Stimulated activated naive CD8-positive, alpha-beta T cell treated with anti-CD3 and anti-CD28 coated beads, Interleukin-15, amount 100 ng/mL, for 72 hours (primary cell): ENCODE results near the gene SMPDL3A.
"Not testable (repeated sequence)": the region's sequence is repeated elsewhere in the genome, so short reads cannot be mapped to it uniquely, and the experiment has no call there.

Source experiments
- ATAC-seq: fragments of 150-1000 bp; cut with Tn5 transposase; 2 replicates; pipeline ENCODE4 v1.10.0; 2021; ENCODE audit warnings: mild to moderate bottlenecking, moderate library complexity
- DNase-seq, 2 donors: peaks; one replicate each; pipeline ENCODE4 v3.0.0; 2021 to 2022
- H3K27ac Mint-ChIP-seq, 2 donors: one replicate each; pipeline ENCODE4 v1.8.0; 2022; ENCODE audit warnings: mild to moderate bottlenecking in 2 of 2, mixed read lengths in 2 of 2, moderate library complexity in 2 of 2
- H3K27me3 Mint-ChIP-seq: one replicate; pipeline ENCODE4 v1.8.0; 2022; ENCODE audit warnings: mixed read lengths
- H3K4me1 Mint-ChIP-seq: one replicate; pipeline ENCODE4 v1.8.0; 2022; ENCODE audit warnings: mild to moderate bottlenecking, mixed read lengths
- H3K4me3 Mint-ChIP-seq, 2 donors: one replicate each; pipeline ENCODE4 v1.8.0; 2022; ENCODE audit warnings: mild to moderate bottlenecking in 2 of 2, mixed read lengths in 2 of 2, moderate library complexity in 1 of 2
- H3K9me3 Mint-ChIP-seq, 2 donors: one replicate each; pipeline ENCODE4 v1.8.0; 2022; ENCODE audit warnings: mixed read lengths in 2 of 2

SMPDL3A gene, protein sequence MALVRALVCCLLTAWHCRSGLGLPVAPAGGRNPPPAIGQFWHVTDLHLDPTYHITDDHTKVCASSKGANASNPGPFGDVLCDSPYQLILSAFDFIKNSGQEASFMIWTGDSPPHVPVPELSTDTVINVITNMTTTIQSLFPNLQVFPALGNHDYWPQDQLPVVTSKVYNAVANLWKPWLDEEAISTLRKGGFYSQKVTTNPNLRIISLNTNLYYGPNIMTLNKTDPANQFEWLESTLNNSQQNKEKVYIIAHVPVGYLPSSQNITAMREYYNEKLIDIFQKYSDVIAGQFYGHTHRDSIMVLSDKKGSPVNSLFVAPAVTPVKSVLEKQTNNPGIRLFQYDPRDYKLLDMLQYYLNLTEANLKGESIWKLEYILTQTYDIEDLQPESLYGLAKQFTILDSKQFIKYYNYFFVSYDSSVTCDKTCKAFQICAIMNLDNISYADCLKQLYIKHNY

DNA sequence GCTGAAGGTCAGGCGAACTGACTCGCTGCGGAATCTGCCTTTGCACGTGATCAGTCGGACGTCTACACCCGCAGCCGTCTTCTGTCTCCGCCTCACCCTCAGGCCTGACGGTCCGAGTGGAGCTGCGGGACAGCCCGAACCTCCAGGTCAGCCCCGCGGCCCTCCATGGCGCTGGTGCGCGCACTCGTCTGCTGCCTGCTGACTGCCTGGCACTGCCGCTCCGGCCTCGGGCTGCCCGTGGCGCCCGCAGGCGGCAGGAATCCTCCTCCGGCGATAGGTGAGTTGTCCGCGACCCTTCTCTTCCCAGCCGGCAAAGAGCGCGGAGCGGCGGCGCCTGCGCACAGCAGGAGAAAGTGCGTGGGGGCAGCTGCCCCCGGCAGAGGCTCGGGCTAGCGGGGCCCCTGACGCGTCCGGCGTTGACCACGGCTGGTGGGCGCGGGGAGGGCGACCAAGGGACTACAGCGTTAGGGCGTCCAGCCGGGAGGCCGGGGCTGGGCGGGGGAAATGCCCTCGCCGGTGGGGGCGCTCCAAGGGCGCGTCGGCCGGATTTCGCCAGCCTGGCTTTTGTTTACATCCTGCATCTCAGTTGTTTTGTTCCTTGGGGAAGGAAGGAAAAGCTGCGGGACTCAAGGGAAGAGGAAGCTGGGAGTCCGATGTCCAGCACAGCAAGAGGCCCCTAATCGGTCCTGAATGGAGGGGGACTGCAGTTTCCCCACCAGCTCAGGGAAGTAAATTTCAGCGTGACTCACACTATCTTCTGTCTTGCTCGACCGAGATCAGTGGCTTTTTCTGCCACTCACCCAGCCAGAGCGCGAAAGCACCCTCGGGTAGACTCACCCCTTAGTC lies at the start of gene SMPDL3A:
Gene SMPDL3A, plus strand, starts transcription at position 77 of the 846 bp plus-strand sequence. Its CDS starts 89 bp downstream, at position 166.
- DNase-seq (peak; percentile 38 to 45), ATAC-seq (peak; percentile 87)
- Mint-ChIP-seq H3K4me1 (peaks cover 22% of the 10 kb centered on the region), H3K4me3 (peak within 1 kb of the TSS; percentile 92 to 93), H3K27ac (peak within 1 kb of the TSS; percentile 80 to 93), H3K27me3 (peaks cover 87% of the 10 kb centered on the region), H3K9me3 (no peaks in the 10 kb centered on the region)

DNA sequence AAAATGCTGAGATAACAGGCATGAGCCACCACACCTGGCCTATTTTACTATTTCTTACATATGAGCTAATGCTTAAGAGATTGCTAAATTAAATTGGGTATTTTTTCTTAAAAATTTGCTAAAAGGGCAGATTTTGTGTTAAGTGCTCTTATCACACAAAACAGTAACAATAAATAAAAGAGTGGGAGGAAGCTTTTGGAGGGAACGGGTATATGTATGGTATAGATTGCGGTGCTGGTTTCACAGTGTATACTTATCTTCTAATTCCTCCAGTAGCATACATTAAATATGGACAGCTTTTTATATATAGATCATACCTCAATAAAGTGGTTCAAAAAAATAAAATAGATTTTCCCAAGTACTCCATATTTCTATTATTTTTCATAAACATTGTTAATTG lies 49.0 kb upstream of the SMPDL3A start:
- Mint-ChIP-seq H3K27me3 (peaks cover 1% of the 10 kb centered on the region), H3K4me1 (no peaks in the 10 kb centered on the region), H3K9me3 (no peaks in the 10 kb centered on the region), H3K27ac (no peak overlapping the region), H3K4me3 (no peak overlapping the region)
- DNase-seq = no peak
- ATAC-seq = no peak

DNA sequence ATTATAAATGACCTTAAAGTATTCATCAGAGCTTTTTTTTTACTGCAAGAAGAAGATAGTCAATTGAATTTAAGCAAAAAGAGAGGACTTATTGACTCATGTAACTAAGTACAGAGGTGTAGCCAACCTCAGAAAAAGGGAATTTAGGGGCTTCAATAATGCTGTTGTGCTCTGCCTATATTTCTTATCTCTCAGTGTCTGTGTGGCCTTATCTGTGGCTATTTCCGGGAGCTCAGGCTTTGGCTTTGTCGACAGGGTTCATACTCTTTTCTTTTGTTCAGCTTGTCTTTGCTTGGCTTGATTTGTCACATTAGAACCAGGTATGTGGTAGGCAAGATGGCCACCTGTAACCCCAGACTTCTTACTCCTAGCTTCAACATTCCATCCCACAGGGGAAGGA lies 48.1 kb upstream of the SMPDL3A start:
- Mint-ChIP-seq H3K4me1 (no peaks in the 10 kb centered on the region), H3K4me3 (no peak overlapping the region), H3K27ac (no peak overlapping the region), H3K9me3 (no peaks in the 10 kb centered on the region), H3K27me3 (no peaks in the 10 kb centered on the region)
- DNase-seq = no peak
- no peak for ATAC-seq

DNA sequence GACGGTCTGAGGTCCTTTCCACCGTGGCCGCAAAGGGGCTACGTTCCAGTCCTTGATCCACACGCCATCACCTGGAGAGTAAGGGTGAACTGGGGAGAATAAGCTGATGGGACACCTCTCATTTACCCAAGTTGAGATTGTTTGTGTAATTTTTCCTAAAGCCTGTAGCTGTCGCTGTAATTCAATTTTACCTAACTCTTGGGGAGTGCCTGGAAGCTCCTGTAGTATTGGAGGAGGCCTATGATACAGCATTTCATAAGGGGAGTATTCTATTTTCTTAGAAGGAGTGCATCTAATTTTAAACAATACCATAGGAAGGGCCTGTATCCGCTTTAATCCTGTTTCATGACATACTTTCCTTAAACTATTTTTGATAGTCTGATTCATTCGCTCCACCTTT lies 44.8 kb upstream of the SMPDL3A start:
- H3K27me3 Mint-ChIP-seq, DNase-seq, H3K27ac Mint-ChIP-seq, ATAC-seq, H3K4me3 Mint-ChIP-seq, H3K4me1 Mint-ChIP-seq: not testable (repeated sequence)
- H3K9me3 Mint-ChIP-seq = peaks cover 0 to 13% of the 10 kb centered on the region in 2 donors

DNA sequence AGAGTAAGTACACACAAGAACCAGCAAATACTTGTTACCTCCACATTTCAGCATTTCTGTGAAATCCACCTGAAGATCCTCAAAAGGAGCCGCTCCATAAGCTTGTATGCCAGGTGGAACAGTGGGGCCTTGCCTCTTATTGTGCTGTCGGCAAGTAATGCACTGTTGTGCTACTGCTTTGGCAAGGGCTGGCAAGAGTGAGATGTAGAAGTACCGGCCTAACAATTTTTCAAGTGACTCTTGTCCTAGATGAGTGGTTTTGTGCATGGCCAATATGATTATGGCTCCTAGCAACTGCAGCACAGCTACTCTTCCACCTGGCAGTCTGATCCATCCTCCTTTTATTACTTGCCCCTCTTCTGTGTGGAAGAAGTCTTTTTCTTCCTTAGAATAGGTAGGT lies 44.2 kb upstream of the SMPDL3A start:
- H3K27me3 Mint-ChIP-seq, H3K4me3 Mint-ChIP-seq, ATAC-seq, DNase-seq, H3K27ac Mint-ChIP-seq: not testable (repeated sequence)
- Mint-ChIP-seq H3K9me3 (peaks cover 0 to 13% of the 10 kb centered on the region in 2 donors), H3K4me1 (peaks cover 15% of the 10 kb centered on the region)

DNA sequence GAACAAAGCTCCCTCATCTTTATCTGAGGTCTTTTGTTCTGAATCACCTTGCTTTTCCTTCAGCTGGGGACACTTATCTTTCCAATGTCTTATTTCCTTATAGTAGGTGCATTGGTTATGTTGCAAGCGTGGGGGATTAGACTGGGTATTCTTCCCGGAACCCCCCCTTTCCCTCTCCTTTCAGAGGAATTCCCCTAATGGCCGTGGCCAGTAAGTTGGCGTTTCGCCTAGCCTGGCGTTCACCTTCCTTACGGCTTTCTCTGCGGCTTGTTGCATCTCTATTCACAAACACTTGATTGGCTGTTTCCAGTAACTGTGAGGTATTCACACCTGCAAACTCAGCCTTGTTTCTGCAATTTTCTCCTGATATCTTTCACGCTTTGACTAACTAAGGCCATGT lies 42.4 kb upstream of the SMPDL3A start:
- H3K4me3 Mint-ChIP-seq = no peak overlapping the region
- H3K27me3 Mint-ChIP-seq = no peaks in the 10 kb centered on the region
- peaks cover 0 to 13% of the 10 kb centered on the region in 2 donors for H3K9me3 Mint-ChIP-seq
- H3K4me1 Mint-ChIP-seq = peaks cover 29% of the 10 kb centered on the region
- DNase-seq (no peak), ATAC-seq (no peak)
- H3K27ac Mint-ChIP-seq = no peak overlapping the region

DNA sequence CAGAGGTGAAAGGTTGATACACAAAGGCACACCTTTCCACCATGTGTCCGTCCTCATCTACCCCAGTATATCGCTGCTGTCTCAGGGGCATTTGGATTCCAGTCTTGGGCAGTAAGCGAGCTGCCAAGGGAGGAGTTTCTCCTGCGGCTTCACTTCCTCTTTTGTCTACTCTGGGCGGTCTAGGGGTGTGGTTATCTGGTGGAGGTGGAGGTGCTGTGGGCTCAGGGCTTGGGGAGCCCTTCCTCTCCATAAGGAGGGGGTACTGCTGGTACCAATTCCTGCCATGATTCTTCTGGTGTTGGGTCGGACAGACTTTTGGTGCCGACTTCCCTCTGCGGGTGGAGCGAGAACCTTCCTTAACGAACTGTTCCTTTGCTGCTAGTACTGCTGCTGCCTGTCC lies 41.5 kb upstream of the SMPDL3A start:
- H3K4me1 Mint-ChIP-seq = peaks cover 36% of the 10 kb centered on the region
- peaks cover 0 to 13% of the 10 kb centered on the region in 2 donors for H3K9me3 Mint-ChIP-seq
- H3K27me3 Mint-ChIP-seq = no peaks in the 10 kb centered on the region
- no peak for DNase-seq
- ATAC-seq = no peak
- peak overlapping the region in 1 of 2 donors; percentile 79 for H3K27ac Mint-ChIP-seq
- no peak overlapping the region for H3K4me3 Mint-ChIP-seq

DNA sequence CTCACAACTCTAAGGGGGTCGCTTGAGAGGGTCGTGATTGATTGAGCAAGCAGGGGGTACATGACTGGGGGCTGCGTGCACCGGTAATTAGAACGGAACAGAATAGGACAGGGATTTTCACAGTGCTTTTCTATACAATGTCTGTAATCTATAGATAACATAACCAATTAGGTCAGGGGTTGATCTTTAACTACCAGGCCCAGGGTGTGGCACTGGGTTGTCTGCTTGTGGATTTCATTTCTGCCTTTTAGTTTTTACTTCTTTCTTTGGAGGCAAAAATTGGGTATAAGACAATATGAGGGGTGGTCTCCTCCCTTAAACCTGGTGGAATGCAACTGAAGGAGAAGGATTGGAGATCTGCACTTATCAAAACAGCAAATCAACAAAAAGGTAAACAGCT lies 40.1 kb upstream of the SMPDL3A start:
- peaks cover 46% of the 10 kb centered on the region for H3K4me1 Mint-ChIP-seq
- not testable (repeated sequence) for ATAC-seq, H3K27ac Mint-ChIP-seq, DNase-seq, H3K27me3 Mint-ChIP-seq, H3K4me3 Mint-ChIP-seq
- peaks cover 0 to 13% of the 10 kb centered on the region in 2 donors for H3K9me3 Mint-ChIP-seq

DNA sequence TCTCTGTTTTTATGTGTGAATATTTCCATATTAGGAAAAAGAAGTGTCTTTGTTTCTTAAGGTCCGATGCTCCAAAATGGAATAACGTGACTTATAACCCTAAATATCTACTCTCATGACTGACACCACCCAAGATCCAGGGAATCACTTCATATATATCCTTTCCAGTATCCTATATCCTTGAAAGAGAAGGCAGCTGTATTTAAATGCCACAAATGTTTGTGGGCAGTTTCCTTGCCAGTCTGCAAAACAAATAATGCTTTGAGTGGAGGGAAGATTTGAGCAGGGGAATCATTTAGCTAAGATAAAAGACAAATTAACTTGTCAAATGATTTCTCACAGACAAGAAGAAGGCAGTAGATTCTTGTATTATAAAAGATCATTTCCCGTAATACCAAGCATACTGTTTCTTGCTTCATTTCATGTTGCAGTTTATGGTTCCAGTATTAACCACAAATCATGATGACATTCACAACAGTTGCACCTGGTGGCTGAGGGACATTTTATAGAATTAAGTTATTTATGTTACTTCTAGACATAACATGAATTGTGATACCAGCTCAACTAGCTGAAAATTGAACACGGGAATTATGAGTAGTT lies 39.5 kb upstream of the SMPDL3A start:
- H3K4me3 Mint-ChIP-seq = no peak overlapping the region
- peak overlapping the region in 1 of 2 donors; percentile 24 for H3K27ac Mint-ChIP-seq

DNA sequence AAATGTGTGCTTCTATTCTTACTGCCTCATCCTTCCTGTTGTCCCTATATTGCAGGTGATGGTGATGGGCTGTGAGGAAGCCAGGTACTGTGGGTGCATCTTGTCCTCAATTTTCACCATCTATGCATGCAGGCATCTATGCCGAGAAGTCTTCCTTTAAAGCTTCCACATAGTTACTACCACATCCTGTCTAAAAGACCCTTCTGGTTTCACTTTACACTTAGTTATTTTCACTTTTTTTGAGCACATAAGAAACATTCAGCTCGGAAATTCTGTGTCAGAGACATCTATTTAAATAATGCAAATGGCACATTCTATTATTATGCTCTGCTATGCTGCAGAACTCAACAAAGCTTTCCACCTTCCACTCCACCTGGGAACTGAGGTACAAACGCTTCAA lies 37.7 kb upstream of the SMPDL3A start:
- H3K27me3 Mint-ChIP-seq = no peaks in the 10 kb centered on the region
- ATAC-seq (peak; percentile 88), DNase-seq (no peak)
- H3K27ac Mint-ChIP-seq = peak overlapping the region; percentile 86
- H3K4me3 Mint-ChIP-seq = peak overlapping the region; percentile 64 to 68
- peaks cover 55% of the 10 kb centered on the region for H3K4me1 Mint-ChIP-seq
- peaks cover 1 to 13% of the 10 kb centered on the region in 2 donors for H3K9me3 Mint-ChIP-seq

More for the DNA sequence above, 39.5 kb upstream of the SMPDL3A start:
- Mint-ChIP-seq H3K27me3 (no peaks in the 10 kb centered on the region), H3K9me3 (peaks cover 0 to 13% of the 10 kb centered on the region in 2 donors), H3K4me1 (peaks cover 51% of the 10 kb centered on the region)
- no peak for DNase-seq
- ATAC-seq = no peak

DNA sequence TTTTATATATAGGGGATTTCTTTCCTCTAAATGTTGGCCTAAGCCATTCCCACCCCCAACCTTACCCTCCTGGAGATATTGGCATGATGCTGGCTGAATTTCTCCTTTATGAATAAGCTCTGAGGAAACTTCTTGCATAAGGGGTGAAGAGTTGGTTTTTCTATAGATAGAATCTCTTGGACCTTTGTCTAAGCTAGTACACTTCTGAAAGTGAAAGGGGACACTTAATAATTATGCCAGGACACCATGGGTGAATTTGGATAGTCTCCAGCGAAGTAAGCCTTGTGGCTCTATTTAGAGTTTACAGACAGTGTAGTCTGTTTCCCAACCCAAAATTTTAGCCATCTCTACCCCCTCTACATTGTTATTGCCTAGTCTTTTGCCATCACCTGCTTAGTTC lies 36.6 kb upstream of the SMPDL3A start:
- no peak overlapping the region for H3K27ac Mint-ChIP-seq
- peaks cover 5 to 10% of the 10 kb centered on the region in 2 donors for H3K9me3 Mint-ChIP-seq
- H3K4me1 Mint-ChIP-seq = peaks cover 50% of the 10 kb centered on the region
- H3K4me3 Mint-ChIP-seq = no peak overlapping the region
- H3K27me3 Mint-ChIP-seq = no peaks in the 10 kb centered on the region
- ATAC-seq (peak; percentile 46), DNase-seq (no peak)

DNA sequence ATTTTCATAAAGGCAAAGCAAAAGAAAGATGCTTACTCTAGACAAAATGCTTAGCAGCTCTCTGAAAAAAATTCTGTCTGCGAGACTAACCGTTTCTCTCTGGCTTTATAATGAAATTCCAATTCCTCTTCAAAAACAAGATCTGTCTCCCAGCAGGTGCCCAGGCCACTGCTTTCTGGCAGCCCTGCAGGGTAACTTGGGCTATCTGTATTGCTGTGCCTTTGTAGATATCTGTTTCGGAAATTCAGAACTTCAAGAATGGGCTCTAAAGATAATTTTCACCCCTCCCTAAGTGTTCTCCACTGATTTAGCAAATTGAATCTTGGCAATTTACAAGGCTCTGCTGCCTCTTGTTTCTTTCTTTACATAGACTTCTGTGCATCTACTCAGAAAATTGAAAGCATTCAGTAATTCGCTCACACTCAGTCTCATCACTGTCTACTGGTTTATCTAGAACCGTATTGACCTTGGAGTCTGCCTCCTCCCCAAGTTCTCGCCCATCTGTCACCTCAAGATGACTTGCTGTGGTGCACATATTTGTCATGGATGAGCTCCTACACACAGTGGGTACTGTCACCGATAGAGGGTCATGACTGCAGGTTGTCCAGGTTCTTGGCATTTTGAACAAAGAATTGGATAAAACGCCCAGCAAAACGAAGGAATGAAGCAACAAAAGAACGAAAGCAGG lies 35.9 kb upstream of the SMPDL3A start:
- no peak for ATAC-seq
- no peak overlapping the region for H3K4me3 Mint-ChIP-seq
- no peak overlapping the region for H3K27ac Mint-ChIP-seq
- H3K27me3 Mint-ChIP-seq = no peaks in the 10 kb centered on the region
- DNase-seq = no peak
- peaks cover 46% of the 10 kb centered on the region for H3K4me1 Mint-ChIP-seq
- peaks cover 4 to 5% of the 10 kb centered on the region in 2 donors for H3K9me3 Mint-ChIP-seq

DNA sequence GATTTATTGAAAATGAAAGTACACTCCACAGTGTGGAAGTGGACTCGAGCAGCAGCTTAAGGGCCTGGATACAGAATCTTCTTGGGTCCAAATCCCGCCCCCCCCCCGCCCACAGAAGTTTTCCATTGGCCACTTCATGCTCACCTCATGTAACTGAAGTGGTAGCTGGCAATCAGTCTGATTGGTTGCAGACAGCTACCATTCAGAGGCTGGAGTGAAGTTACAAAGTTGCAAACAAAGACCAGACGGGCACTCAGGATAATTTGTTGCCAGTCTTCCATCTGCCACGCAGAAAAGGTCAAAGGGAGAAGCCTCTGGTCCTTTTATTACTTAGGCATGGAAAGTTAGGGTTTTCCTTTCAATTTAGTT lies 35.4 kb upstream of the SMPDL3A start:
- Mint-ChIP-seq H3K9me3 (peaks cover 0 to 5% of the 10 kb centered on the region in 2 donors), H3K4me3 (no peak overlapping the region), H3K4me1 (peaks cover 46% of the 10 kb centered on the region), H3K27me3 (no peaks in the 10 kb centered on the region), H3K27ac (no peak overlapping the region)
- no peak for ATAC-seq
- DNase-seq = no peak

DNA sequence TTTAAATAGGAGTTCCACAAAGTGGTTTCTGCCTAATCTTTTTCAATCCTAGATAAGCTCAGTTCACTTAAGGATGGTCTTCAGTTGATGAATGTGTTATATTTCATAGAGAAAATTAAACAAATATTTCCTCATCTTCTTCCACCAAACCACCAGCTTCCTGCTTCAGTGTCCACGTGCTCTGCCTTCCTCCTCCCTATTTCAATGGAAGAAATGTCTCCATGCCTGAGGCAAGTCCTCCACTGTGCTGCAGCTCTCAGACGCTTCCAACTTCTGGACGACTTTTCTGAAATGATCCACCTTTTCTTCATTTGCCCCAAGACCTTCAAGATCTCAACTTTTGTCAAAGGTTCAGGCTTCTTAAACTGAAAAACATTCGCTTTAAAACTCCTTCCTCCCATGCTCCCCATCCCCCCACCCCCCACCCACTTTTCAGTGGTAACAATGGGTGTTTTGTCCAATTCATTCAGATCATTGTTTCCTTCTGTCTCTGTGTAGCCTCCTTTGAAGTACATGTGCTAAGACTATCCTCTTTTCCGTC lies 34.8 kb upstream of the SMPDL3A start:
- Mint-ChIP-seq H3K4me3 (no peak overlapping the region), H3K4me1 (peaks cover 49% of the 10 kb centered on the region), H3K9me3 (peaks cover 0 to 5% of the 10 kb centered on the region in 2 donors), H3K27me3 (no peaks in the 10 kb centered on the region), H3K27ac (no peak overlapping the region)
- DNase-seq (no peak), ATAC-seq (no peak)

DNA sequence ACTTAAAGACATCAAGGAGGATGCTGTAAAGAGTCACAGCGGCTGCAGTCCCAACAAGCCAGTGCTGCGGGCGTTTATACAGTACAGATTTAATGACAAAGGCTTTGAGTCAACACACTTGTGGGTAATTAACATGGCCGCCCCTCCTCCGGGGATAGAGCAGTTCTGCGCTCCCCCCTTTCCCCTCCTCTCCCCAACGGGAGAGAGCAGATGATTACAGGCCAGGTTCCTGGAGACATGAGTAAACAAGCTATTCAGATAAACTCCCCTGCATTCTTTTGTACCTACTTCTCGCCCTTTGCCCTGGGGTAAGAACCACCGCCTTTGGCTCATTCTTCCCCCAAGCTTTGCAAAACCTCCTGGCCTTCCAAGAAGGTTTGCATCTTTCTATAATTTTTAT lies 33.2 kb upstream of the SMPDL3A start:
- DNase-seq = no peak
- Mint-ChIP-seq H3K4me3 (no peak overlapping the region), H3K9me3 (peaks cover 0 to 5% of the 10 kb centered on the region in 2 donors), H3K27me3 (no peaks in the 10 kb centered on the region), H3K27ac (no peak overlapping the region), H3K4me1 (peaks cover 40% of the 10 kb centered on the region)
- no peak for ATAC-seq
